GM12878 (cell line): ENCODE measurements around the gene USP21. TPM values are rescaled to one million over a fixed set of nuclear protein-coding genes. Genes with fewer than 3 reads are reported as not detected.

Experiments
- ESRRA ChIP-seq: IDR thresholded peaks from 2 replicates; pipeline ENCODE4 v1.6.1; 2012; ENCODE audit warnings: mild to moderate bottlenecking, low read length, improper control_type of control experiment
- SP1 ChIP-seq: IDR thresholded peaks from one replicate; pipeline ENCODE4 v1.6.1; 2011; ENCODE audit warnings: low read depth, low read length
- polyA plus RNA-seq, 11 experiments: library from polyadenylated mRNA; depleted of rRNA in 4 of 11; unstranded in 6 of 11; stranded (reverse) in 5 of 11; fragments of >200 nt; fragmentation: Nextera tagmentation in 4 of 11; fragmentation: Illumina TruSeq in 1 of 11; extraction: Ambion mirVana in 4 of 11; extraction: Trizol in 1 of 11; gene quantifications; 1 replicate in 1 of 11; 2 replicates in 10 of 11; pipeline versions ENCODE4 v1.2.1 to v1.2.3, GENCODE V29; 2011 to 2016; ENCODE audit warnings: inconsistent platforms in 2 of 11, missing spikeins in 2 of 11, low read depth in 1 of 11
- total RNA-seq, 4 experiments: library from RNA; depleted of rRNA in 3 of 4; stranded (reverse); fragments of >200 nt in 3 of 4; fragmentation: Illumina TruSeq in 1 of 4; extraction: Trizol in 1 of 4; gene quantifications; 2 replicates each; pipeline versions ENCODE4 v1.2.1 to v1.2.3, GENCODE V29; 2013 to 2021
- TF ChIP-seq, protein P1 (sequence below): IDR thresholded peaks from 2 replicates; pipeline ENCODE4 v1.6.1; 2011; ENCODE audit warnings: low read depth, low read length, improper control_type of control experiment, borderline replicate concordance
- TF ChIP-seq, protein P2 (sequence below): fragments of 450-650 bp; IDR thresholded peaks from 2 replicates; pipeline ENCODE4 v1.6.1; 2017; ENCODE audit warnings: low read depth, mild to moderate bottlenecking, moderate library complexity
- TF ChIP-seq, protein P3 (sequence below): fragments of 450-650 bp; conservative IDR thresholded peaks from 2 replicates; pipeline ENCODE4 v1.6.1; 2017; ENCODE audit warnings: mild to moderate bottlenecking, moderate library complexity

The USP21 gene
- total and polyA plus RNA-seq, 10 of the 15 experiments (the other 5 are each of a cell fraction or from before 2014, with no cell fraction given), result 3.2 to 28.6 (median 16.6) TPM

DNA sequence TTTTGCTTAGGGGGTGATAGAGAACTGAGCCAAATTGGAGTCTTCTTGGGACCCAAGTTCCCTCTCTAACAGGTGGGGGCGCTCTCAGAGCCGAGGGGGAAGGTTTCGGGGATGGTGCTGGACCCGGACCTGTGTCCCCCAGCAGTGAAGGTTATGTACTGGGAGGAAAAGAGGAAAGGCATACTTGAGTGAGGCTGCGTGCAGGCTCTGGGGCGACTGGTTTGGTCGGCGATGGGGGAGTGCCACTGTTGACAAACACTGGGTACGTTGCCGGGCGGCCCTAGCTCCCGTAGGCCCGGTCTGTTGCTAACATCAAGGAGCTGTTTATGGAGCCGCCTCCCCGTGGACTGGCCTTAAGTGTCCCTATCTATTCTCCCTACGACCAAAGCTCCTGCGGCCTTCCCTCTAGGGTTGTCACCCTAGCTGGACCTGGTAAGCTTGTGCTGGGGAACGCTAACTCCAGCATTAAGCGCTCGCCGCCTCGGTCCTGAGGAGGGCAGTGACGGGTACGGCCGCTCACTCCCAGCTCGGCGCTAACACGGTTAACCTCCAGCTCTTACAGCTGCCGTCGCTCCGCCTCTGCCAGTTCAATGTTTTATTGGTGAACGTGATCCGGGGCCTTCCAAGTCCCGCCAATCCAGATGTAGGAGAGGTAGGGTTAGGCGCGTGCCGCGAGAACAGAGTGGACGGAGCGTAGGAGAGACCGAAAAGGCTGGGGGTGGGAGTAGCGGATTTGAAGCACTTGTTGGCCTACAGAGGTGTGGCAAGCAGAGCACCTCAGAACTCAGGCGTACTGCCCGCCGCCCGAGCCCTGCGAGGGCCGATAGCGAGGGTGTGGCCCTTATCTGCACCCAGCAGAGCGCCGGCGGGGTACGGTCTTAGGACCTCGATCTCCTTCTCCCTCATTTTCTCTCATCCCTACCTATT, 6.7 kb downstream of the USP21 start, which contains the start of gene PPOX (continued):
- TF ChIP-seq, protein P1, sequence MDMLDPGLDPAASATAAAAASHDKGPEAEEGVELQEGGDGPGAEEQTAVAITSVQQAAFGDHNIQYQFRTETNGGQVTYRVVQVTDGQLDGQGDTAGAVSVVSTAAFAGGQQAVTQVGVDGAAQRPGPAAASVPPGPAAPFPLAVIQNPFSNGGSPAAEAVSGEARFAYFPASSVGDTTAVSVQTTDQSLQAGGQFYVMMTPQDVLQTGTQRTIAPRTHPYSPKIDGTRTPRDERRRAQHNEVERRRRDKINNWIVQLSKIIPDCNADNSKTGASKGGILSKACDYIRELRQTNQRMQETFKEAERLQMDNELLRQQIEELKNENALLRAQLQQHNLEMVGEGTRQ, result peak; percentile 9; the same call in 1 of the 2 replicates
- TF ChIP-seq, protein P2, sequence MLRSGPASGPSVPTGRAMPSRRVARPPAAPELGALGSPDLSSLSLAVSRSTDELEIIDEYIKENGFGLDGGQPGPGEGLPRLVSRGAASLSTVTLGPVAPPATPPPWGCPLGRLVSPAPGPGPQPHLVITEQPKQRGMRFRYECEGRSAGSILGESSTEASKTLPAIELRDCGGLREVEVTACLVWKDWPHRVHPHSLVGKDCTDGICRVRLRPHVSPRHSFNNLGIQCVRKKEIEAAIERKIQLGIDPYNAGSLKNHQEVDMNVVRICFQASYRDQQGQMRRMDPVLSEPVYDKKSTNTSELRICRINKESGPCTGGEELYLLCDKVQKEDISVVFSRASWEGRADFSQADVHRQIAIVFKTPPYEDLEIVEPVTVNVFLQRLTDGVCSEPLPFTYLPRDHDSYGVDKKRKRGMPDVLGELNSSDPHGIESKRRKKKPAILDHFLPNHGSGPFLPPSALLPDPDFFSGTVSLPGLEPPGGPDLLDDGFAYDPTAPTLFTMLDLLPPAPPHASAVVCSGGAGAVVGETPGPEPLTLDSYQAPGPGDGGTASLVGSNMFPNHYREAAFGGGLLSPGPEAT, result peak; percentile 99
- TF ChIP-seq, protein P3, sequence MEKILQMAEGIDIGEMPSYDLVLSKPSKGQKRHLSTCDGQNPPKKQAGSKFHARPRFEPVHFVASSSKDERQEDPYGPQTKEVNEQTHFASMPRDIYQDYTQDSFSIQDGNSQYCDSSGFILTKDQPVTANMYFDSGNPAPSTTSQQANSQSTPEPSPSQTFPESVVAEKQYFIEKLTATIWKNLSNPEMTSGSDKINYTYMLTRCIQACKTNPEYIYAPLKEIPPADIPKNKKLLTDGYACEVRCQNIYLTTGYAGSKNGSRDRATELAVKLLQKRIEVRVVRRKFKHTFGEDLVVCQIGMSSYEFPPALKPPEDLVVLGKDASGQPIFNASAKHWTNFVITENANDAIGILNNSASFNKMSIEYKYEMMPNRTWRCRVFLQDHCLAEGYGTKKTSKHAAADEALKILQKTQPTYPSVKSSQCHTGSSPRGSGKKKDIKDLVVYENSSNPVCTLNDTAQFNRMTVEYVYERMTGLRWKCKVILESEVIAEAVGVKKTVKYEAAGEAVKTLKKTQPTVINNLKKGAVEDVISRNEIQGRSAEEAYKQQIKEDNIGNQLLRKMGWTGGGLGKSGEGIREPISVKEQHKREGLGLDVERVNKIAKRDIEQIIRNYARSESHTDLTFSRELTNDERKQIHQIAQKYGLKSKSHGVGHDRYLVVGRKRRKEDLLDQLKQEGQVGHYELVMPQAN, result peak; percentile 83
- TF ChIP-seq ESRRA (no peak), SP1 (peak; percentile 85)
